HepG2 (cell line): ENCODE results near the gene ASCC2. TPM values are rescaled to one million over a fixed set of nuclear protein-coding genes. Genes with fewer than 3 reads are reported as not detected.

ENCODE experiments used
- BHLHE40 ChIP-seq: IDR thresholded peaks from 2 replicates; pipeline ENCODE4 v1.6.1; 2011; ENCODE audit warnings: low read length, improper control_type of control experiment
- CCAR2 ChIP-seq: fragments of 200-400 bp; formaldehyde crosslinking; optimal IDR thresholded peaks from 2 replicates; pipeline ENCODE3; 2018; ENCODE audit warnings: low read depth, mild to moderate bottlenecking, low read length, moderate library complexity
- CHCHD3 ChIP-seq: sonication (generic); formaldehyde crosslinking; IDR thresholded peaks from 2 replicates; pipeline ENCODE4 v1.8.0; 2022; ENCODE audit warnings: mild to moderate bottlenecking, missing genetic modification reagents, moderate library complexity
- ETV5 ChIP-seq: IDR thresholded peaks from 2 replicates; pipeline ENCODE4 v1.6.1; 2018; ENCODE audit warnings: missing biosample characterization, missing genetic modification reagents, inconsistent platforms, borderline replicate concordance
- FLYWCH1 ChIP-seq: sonication (generic); formaldehyde crosslinking; IDR thresholded peaks from 2 replicates; pipeline ENCODE4 v1.8.1; 2023; ENCODE audit warnings: mild to moderate bottlenecking, missing genetic modification reagents
- HHEX ChIP-seq: IDR thresholded peaks from 2 replicates; pipeline ENCODE4 v1.6.1; 2016; ENCODE audit warnings: control low read depth
- NFYC ChIP-seq: IDR thresholded peaks from 2 replicates; pipeline ENCODE4 v1.6.1; 2016; ENCODE audit warnings: missing genetic modification reagents, missing compliant biosample characterization
- PAX8 ChIP-seq: sonication (generic); formaldehyde crosslinking; IDR thresholded peaks from 2 replicates; pipeline ENCODE4 v1.8.0; 2022; ENCODE audit warnings: mild to moderate bottlenecking, missing genetic modification reagents, borderline replicate concordance
- POGK ChIP-seq: sonication (generic); formaldehyde crosslinking; conservative IDR thresholded peaks from 2 replicates; pipeline ENCODE4 v1.8.0; 2022; ENCODE audit warnings: mild to moderate bottlenecking, moderate library complexity, missing genetic modification reagents
- PRDM15 ChIP-seq: sonication (generic); formaldehyde crosslinking; IDR thresholded peaks from 2 replicates; pipeline ENCODE4 v1.4.0; 2020; ENCODE audit warnings: missing genetic modification reagents
- SP1 ChIP-seq, 2 experiments: fragments of 450-650 bp in 1 of 2; sonication (generic) in 1 of 2; formaldehyde crosslinking in 1 of 2; IDR thresholded peaks; 2 replicates each; pipeline versions ENCODE4 v1.4.0 to v1.6.1; 2016 to 2020; ENCODE audit warnings: missing genetic modification reagents in 1 of 2
- THRA ChIP-seq: sonication (generic); formaldehyde crosslinking; IDR thresholded peaks from 2 replicates; pipeline ENCODE4 v1.4.0; 2020; ENCODE audit warnings: missing genetic modification reagents, borderline replicate concordance
- THYN1 ChIP-seq: sonication (generic); formaldehyde crosslinking; IDR thresholded peaks from 2 replicates; pipeline ENCODE4 v1.8.1; 2023; ENCODE audit warnings: low read depth, mild to moderate bottlenecking, moderate library complexity, missing genetic modification reagents, borderline replicate concordance
- U2AF2 ChIP-seq: fragments of 200-400 bp; formaldehyde crosslinking; IDR thresholded peaks from 2 replicates; pipeline ENCODE4 v1.6.1; 2017; ENCODE audit warnings: low read depth, mild to moderate bottlenecking, low read length
- ZBTB44 ChIP-seq: sonication (generic); formaldehyde crosslinking; IDR thresholded peaks from 2 replicates; pipeline ENCODE4 v1.4.0; 2020; ENCODE audit warnings: missing genetic modification reagents
- ZFX ChIP-seq: sonication (generic); formaldehyde crosslinking; IDR thresholded peaks from 2 replicates; pipeline ENCODE4 v1.4.0; 2020; ENCODE audit warnings: mild to moderate bottlenecking, low read depth, missing genetic modification reagents, moderate library complexity
- ZNF414 ChIP-seq: sonication (generic); formaldehyde crosslinking; IDR thresholded peaks from 2 replicates; pipeline ENCODE4 v1.5.0; 2020; ENCODE audit warnings: missing genetic modification reagents
- ZNF451 ChIP-seq: sonication (generic); formaldehyde crosslinking; IDR thresholded peaks from 2 replicates; pipeline ENCODE4 v1.5.0; 2020; ENCODE audit warnings: mild to moderate bottlenecking, missing genetic modification reagents
- ZNF703 ChIP-seq: sonication (generic); formaldehyde crosslinking; IDR thresholded peaks from 2 replicates; pipeline ENCODE4 v1.5.1; 2020; ENCODE audit warnings: missing genetic modification reagents, mild to moderate bottlenecking, moderate library complexity, borderline replicate concordance
- ZSCAN21 ChIP-seq: sonication (generic); formaldehyde crosslinking; IDR thresholded peaks from 2 replicates; pipeline ENCODE4 v1.8.0; 2022; ENCODE audit warnings: mild to moderate bottlenecking, missing genetic modification reagents, moderate library complexity, borderline replicate concordance
- polyA plus RNA-seq, 8 experiments: library from polyadenylated mRNA; depleted of rRNA in 3 of 8; stranded (reverse) in 7 of 8; unstranded in 1 of 8; fragments of >200 nt; fragmentation: Illumina TruSeq in 4 of 8; extraction: Trizol in 4 of 8; gene quantifications; 2 replicates each; pipeline versions ENCODE4 v1.2.1 to v1.2.3, GENCODE V29; 2011 to 2016; ENCODE audit warnings: low read depth in 4 of 8, missing spikeins in 1 of 8, mixed read lengths in 1 of 8; ENCODE audit not compliant: insufficient read depth in 1 of 8
- total RNA-seq, 5 experiments: library from RNA; depleted of rRNA; stranded (reverse); fragments of >200 nt; fragmentation: Illumina TruSeq; extraction: Trizol; gene quantifications; 2 replicates each; pipeline ENCODE4 v1.2.3, GENCODE V29; 2016; ENCODE audit warnings: low read depth in 1 of 5

Gene ASCC2
- total and polyA plus RNA-seq, 2 of the 13 experiments (the other 11 are each of a cell fraction or from before 2014, with no cell fraction given), result 26.2 to 26.3 TPM

- TF ChIP-seq PRDM15 (CRISPR knock-in tag) (no peak), ZNF703 (no peak), ZFX (CRISPR knock-in tag) (peak; percentile 66), ZNF414 (CRISPR knock-in tag) (no peak), THRA (CRISPR knock-in tag) (peak; percentile 61; the same call in 1 of the 2 replicates), ZBTB44 (CRISPR knock-in tag) (no peak), POGK (CRISPR knock-in tag) (peak; percentile 78), PAX8 (CRISPR knock-in tag) (no peak), SP1 (IDR thresholded peaks at IDR 0.05) (no peak), SP1 (CRISPR knock-in tag; IDR thresholded peaks at IDR 0.05) (no peak), BHLHE40 (no peak), CHCHD3 (CRISPR knock-in tag) (no peak), ETV5 (CRISPR knock-in tag) (peak; percentile 91), HHEX (CRISPR knock-in tag) (no peak), FLYWCH1 (no peak), ZNF451 (CRISPR knock-in tag) (no peak), CCAR2 (no peak), U2AF2 (no peak), ZSCAN21 (no peak), NFYC (CRISPR knock-in tag) (peak; percentile 10; the same call in 1 of the 2 replicates), THYN1 (CRISPR knock-in tag) (no peak)
Observed at GRCh38 chr22:29799217-29799680, 38.8 kb downstream of the ASCC2 start (continued).
